Skeletal muscle tissue (tissue), 4 donors: Measurements from ENCODE around the gene MRPS17. TPM values are rescaled to one million over a fixed set of nuclear protein-coding genes. Genes with fewer than 3 reads are reported as not detected.
"Not testable (repeated sequence)": the region's sequence is repeated elsewhere in the genome, so short reads cannot be mapped to it uniquely, and the experiment has no call there.

Experiments
- H3K27ac ChIP-seq: one replicate; pipeline ENCODE4 v1.7.0; 2013; ENCODE audit warnings: mild to moderate bottlenecking, low read depth, low read length, inconsistent platforms
- H3K27me3 ChIP-seq, 3 donors: one replicate each; pipeline ENCODE4 v1.7.0; 2013; ENCODE audit warnings: low read length in 3 of 3; ENCODE audit not compliant: control insufficient read depth in 3 of 3, insufficient read depth in 3 of 3
- H3K36me3 ChIP-seq, 3 donors: one replicate each; pipeline ENCODE4 v1.7.0; 2013; ENCODE audit warnings: low read length in 3 of 3; ENCODE audit not compliant: control insufficient read depth in 3 of 3, insufficient read depth in 3 of 3
- H3K4me1 ChIP-seq, 3 donors: one replicate each; pipeline ENCODE4 v1.7.0; 2013; ENCODE audit warnings: low read length in 3 of 3, mild to moderate bottlenecking in 3 of 3; ENCODE audit not compliant: control insufficient read depth in 3 of 3, insufficient read depth in 3 of 3
- H3K4me3 ChIP-seq, 3 donors: one replicate each; pipeline ENCODE4 v1.7.0; 2013; ENCODE audit warnings: low read length in 3 of 3
- H3K9ac ChIP-seq, 3 donors: one replicate each; pipeline ENCODE4 v1.7.0; 2013; ENCODE audit warnings: low read length in 3 of 3, mild to moderate bottlenecking in 3 of 3, moderate library complexity in 2 of 3, low read depth in 1 of 3
- H3K9me3 ChIP-seq, 3 donors: one replicate each; pipeline ENCODE4 v1.7.0; 2013; ENCODE audit warnings: low read length in 3 of 3; ENCODE audit not compliant: control insufficient read depth in 3 of 3
- total RNA-seq: library from RNA; depleted of rRNA; stranded (reverse); fragments of >200 nt; gene quantifications from one replicate; pipeline ENCODE4 v1.2.3, GENCODE V29; 2014
- donor health status: Osteomylitis.

MRPS17 gene
- 22.4 TPM for total RNA-seq

GRCh38 chr7:55951637-55952351 lies at the start of gene MRPS17:
MRPS17 (plus strand) TSS chr7:55951877; CDS start chr7:55953196, 1,319 bp downstream.
- Histone ChIP-seq H3K27ac (peak within 1 kb of the TSS; percentile 89), H3K9me3 (no peaks in the 10 kb centered on the region), H3K4me3 (peak within 1 kb of the TSS; percentile 95 to 98 (median 97)), H3K9ac (peak within 1 kb of the TSS; percentile 95 to 96 (median 96)), H3K27me3 (no peaks in the 10 kb centered on the region), H3K4me1 (peaks cover 4 to 9% (median 7%) of the 10 kb centered on the region in 3 donors), H3K36me3 (peaks cover 6 to 10% (median 7%) of the 10 kb centered on the region in 3 donors)

- H3K4me3 ChIP-seq: no peak overlapping the region
- no peak overlapping the region for H3K27ac ChIP-seq
- peaks cover 0 to 4% (median 0%) of the 10 kb centered on the region in 3 donors for H3K36me3 ChIP-seq
- H3K9ac ChIP-seq: no peak overlapping the region
- no peaks in the 10 kb centered on the region for H3K27me3 ChIP-seq
- no peaks in the 10 kb centered on the region for H3K9me3 ChIP-seq
- H3K4me1 ChIP-seq: no peaks in the 10 kb centered on the region
Observed at GRCh38 chr7:55903985-55904759, 47.5 kb upstream of the MRPS17 start.

GRCh38 chr7:55912748-55913158 lies 38.9 kb upstream of the MRPS17 start:
- no peaks in the 10 kb centered on the region for H3K4me1 ChIP-seq
- H3K4me3 ChIP-seq: no peak overlapping the region
- H3K27me3 ChIP-seq: no peaks in the 10 kb centered on the region
- H3K9me3 ChIP-seq: no peaks in the 10 kb centered on the region
- H3K9ac ChIP-seq: no peak overlapping the region
- peaks cover 5 to 19% (median 5%) of the 10 kb centered on the region in 3 donors for H3K36me3 ChIP-seq
- H3K27ac ChIP-seq: no peak overlapping the region

- no peak overlapping the region for H3K9ac ChIP-seq
- no peak overlapping the region for H3K4me3 ChIP-seq
- peaks cover 0 to 14% (median under 1%) of the 10 kb centered on the region in 3 donors for H3K36me3 ChIP-seq
- H3K27ac ChIP-seq: no peak overlapping the region
- H3K9me3 ChIP-seq: no peaks in the 10 kb centered on the region
- H3K27me3 ChIP-seq: no peaks in the 10 kb centered on the region
- H3K4me1 ChIP-seq: no peaks in the 10 kb centered on the region
Observed at GRCh38 chr7:55917771-55918170, 33.9 kb upstream of the MRPS17 start.

- H3K27ac ChIP-seq: no peak overlapping the region
- no peaks in the 10 kb centered on the region for H3K4me1 ChIP-seq
- H3K9me3 ChIP-seq: peaks cover 0 to 3% (median 3%) of the 10 kb centered on the region in 3 donors
- H3K9ac ChIP-seq: no peak overlapping the region
- H3K27me3 ChIP-seq: no peaks in the 10 kb centered on the region
- no peak overlapping the region for H3K4me3 ChIP-seq
- peaks cover under 1 to 10% (median 7%) of the 10 kb centered on the region in 3 donors for H3K36me3 ChIP-seq
Observed at GRCh38 chr7:55928006-55928767, 23.5 kb upstream of the MRPS17 start.

GRCh38 chr7:55931421-55932151 lies 20.1 kb upstream of the MRPS17 start:
- Histone ChIP-seq H3K27me3 (no peaks in the 10 kb centered on the region), H3K36me3 (peaks cover 0 to 3% (median 1%) of the 10 kb centered on the region in 3 donors), H3K4me1 (no peaks in the 10 kb centered on the region), H3K27ac (no peak overlapping the region), H3K9me3 (peaks cover 0 to 7% (median 3%) of the 10 kb centered on the region in 3 donors), H3K4me3 (no peak overlapping the region), H3K9ac (no peak overlapping the region)

- no peaks in the 10 kb centered on the region for H3K27me3 ChIP-seq
- no peak overlapping the region for H3K9ac ChIP-seq
- H3K9me3 ChIP-seq: peaks cover 5 to 13% (median 7%) of the 10 kb centered on the region in 3 donors
- H3K36me3 ChIP-seq: peaks cover 0 to 6% (median 0%) of the 10 kb centered on the region in 3 donors
- no peaks in the 10 kb centered on the region for H3K4me1 ChIP-seq
- peak overlapping the region in 1 of 3 donors; percentile 30 for H3K4me3 ChIP-seq
- no peak overlapping the region for H3K27ac ChIP-seq
Observed at GRCh38 chr7:55939514-55940123, 12.1 kb upstream of the MRPS17 start.

GRCh38 chr7:55946545-55946944 lies 5.1 kb upstream of the MRPS17 start:
- Histone ChIP-seq H3K36me3 (no peaks in the 10 kb centered on the region), H3K27me3 (no peaks in the 10 kb centered on the region), H3K9ac (no peak overlapping the region), H3K9me3 (peaks cover 0 to 2% (median 0%) of the 10 kb centered on the region in 3 donors), H3K4me1 (no peaks in the 10 kb centered on the region), H3K4me3 (no peak overlapping the region), H3K27ac (no peak overlapping the region)

- peaks cover 6 to 10% (median 7%) of the 10 kb centered on the region in 3 donors for H3K36me3 ChIP-seq
- peak overlapping the region; percentile 89 for H3K27ac ChIP-seq
Observed at GRCh38 chr7:55952352-55952671, 635 bp downstream of the MRPS17 start.

More at GRCh38 chr7:55952352-55952671, 635 bp downstream of the MRPS17 start:
- not testable (repeated sequence) for H3K27me3 ChIP-seq, H3K9me3 ChIP-seq, H3K4me1 ChIP-seq
- Histone ChIP-seq H3K4me3 (peak overlapping the region; percentile 95 to 98 (median 97)), H3K9ac (peak overlapping the region; percentile 95 to 96 (median 96))
